ENCODE results near the gene ARHGAP29. TPM values are rescaled to one million over a fixed set of nuclear protein-coding genes. Genes with fewer than 3 reads are reported as not detected.

ARHGAP29 gene
- total RNA-seq, result 30.0 TPM

GRCh38 chr1:94237291-94238226 is at the start of gene ARHGAP29:
Gene ARHGAP29 (minus strand): TSS chr1:94237584. CDS start chr1:94231611, 5,973 bp downstream.
- peak; percentile 82 for DNase-seq (ENCODE audit: low spot score)

GRCh38 chr1:94286864-94287437 is 49.6 kb upstream of the ARHGAP29 start:
- DNase-seq (ENCODE audit: low spot score), result no peak

DNA sequence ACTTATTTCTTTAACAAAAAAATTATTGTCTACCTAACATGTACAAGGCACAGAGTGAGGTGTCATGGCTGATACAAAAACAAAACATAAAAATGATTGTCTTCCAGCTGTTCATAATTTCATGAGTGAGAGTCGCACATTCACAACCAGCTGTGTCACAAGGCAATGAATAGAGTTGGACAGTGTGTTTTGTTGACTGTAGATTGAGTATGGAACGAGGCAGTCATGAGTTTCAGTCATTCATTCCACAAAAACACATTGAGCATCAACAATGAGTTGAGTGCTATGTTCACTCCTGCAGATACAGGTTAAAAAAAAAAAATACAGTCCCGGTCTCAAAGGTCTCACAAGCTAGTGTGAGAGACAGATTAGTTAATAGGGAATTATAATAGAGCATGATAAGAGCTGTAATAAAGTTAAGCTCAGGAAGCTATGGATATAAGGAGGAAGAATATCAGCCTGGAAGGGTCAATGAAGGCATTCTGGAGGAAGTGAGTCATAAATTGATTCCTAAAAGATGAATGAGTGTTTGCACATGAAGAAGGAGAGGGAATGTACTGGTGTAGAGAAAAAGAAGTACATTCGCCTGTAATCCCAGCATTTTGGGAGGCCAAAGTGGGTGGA is 47.8 kb upstream of the ARHGAP29 start:
- no peak for DNase-seq (ENCODE audit: low spot score)

DNA sequence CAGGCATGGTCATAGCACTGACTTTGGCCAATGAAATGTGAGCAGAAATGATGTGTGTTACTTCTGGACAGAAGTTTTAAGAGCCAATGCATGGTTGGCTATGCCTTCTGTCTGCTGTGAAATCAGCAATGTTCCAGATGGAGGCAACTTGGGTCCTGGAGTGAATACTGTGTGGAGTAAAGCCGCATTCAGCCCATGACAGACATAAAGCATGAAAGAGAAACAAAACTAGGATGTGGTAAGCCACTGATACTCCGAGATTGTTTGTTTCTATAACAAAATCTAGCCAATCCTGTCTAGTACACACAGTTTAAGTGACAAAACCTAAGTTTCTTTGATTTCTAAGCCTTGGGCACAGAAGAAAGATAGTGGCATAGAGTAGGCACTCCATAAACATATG is 47.1 kb upstream of the ARHGAP29 start:
- no peak for DNase-seq (ENCODE audit: low spot score)

GRCh38 chr1:94283462-94283861 is 46.1 kb upstream of the ARHGAP29 start:
- DNase-seq (ENCODE audit: low spot score), result no peak

- DNase-seq (ENCODE audit: low spot score), result no peak
These were observed 44.8 kb upstream of the ARHGAP29 start for GRCh38 chr1:94282143-94282711.

GRCh38 chr1:94281361-94282142 is 44.2 kb upstream of the ARHGAP29 start:
- DNase-seq (ENCODE audit: low spot score), result no peak

- DNase-seq (ENCODE audit: low spot score), result no peak
These were observed 43.2 kb upstream of the ARHGAP29 start for GRCh38 chr1:94280541-94280940.

GRCh38 chr1:94279462-94279861 is 42.1 kb upstream of the ARHGAP29 start:
- DNase-seq (ENCODE audit: low spot score), result no peak

GRCh38 chr1:94279038-94279437 is 41.7 kb upstream of the ARHGAP29 start:
- DNase-seq (ENCODE audit: low spot score), result no peak

DNA sequence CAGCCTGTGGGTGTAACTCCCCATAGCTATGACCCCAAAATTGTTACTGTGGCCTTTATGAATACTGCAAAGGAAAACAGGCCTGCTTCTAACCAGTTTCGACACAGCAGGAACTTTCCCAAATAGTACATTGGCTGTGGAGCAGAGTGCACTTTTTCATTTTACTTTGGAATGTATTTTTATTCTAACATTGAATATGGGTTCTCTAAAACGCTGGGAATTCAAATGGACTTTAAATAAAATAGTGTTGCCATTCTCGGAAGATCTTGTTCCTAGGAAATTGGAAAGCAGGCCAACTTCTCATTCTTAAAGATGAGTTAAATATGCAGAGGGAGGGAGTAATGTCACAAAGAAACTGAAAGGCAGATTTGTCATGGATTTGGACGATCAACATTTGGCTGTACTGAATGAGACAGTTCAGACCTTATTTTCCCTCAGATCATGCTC is 39.6 kb upstream of the ARHGAP29 start:
- no peak for DNase-seq (ENCODE audit: low spot score)

GRCh38 chr1:94275083-94275482 is 37.7 kb upstream of the ARHGAP29 start:
- no peak for DNase-seq (ENCODE audit: low spot score)

DNA sequence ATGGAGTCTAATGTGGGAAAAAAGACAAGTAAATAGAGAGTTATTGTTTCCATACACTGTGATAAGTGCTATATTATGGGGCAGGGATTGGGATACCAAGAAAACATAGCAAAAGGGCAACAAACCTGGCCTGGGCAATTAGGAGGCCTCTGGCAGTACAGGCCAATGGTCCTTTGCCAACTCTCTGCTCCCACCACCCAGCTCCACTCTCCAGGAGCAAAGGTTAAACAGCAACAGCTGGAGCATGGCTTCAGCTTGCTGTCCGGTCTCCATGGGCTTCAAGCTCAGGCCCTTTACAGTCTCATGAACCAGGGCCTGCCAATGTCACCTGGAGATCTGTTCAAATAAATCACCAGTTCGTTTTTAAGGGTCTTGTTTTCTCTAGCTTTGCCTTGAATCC is 37.2 kb upstream of the ARHGAP29 start:
- no peak for DNase-seq (ENCODE audit: low spot score)

DNA sequence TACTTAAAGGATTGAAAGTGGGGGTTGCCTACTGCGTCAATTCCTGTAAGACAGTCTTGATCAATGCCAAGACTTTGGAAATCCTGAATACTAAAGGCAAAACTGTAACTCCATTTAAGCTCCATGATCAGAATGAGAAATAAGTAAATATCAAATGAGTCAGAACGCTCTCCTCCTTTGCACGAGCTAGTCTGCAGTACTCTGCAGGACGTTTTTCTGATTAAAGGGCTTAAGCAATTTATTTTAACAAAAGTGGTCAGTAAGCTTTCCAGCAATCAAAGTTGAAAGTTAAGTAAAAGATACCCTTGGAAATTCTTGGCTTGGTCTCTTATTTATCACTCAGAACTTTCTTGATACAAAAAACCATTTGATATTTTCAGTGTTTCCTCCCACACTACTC is 35.7 kb upstream of the ARHGAP29 start:
- DNase-seq (ENCODE audit: low spot score), result no peak

DNA sequence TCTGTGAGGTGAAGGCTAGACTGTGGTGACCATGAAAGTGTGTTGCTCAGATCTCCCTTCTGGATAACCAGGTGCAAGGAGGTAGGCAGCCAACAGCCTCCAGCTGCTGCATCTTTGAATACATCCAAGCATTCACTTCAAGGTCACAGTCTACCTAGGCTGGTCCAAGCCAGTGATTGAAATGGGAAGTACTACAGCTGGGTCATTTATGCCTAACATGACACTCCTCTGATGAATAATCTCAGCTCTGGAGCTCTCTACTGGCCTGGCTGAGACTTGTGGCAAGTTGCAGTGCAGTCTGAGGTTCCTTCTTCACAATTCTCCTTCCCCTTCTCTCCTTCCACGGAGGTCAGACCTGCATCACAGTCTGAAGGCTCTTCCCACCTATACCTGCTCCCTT is 35.0 kb upstream of the ARHGAP29 start:
- no peak for DNase-seq (ENCODE audit: low spot score)

GRCh38 chr1:94271373-94271772 is 34.0 kb upstream of the ARHGAP29 start:
- DNase-seq (ENCODE audit: low spot score), result no peak

DNA sequence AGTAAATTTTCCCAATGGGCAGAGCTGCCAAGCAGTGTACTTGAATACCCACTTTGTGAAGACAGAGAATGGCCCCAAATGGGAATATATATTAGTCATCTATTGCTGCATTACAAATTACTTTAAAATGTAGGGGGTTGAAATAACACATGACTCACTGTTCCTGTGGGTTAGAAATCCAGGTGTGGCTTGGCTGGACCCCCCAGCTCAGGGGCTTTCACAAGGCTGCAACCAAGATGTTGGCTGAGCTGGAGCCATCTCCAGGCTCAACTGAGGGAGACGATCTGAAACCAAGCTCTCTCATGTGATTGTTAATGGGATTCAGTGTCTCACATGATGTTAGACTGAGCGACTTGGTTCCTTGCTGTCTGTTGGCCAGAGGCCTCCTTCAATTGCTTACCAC is 33.4 kb upstream of the ARHGAP29 start:
- no peak for DNase-seq (ENCODE audit: low spot score)

DNA sequence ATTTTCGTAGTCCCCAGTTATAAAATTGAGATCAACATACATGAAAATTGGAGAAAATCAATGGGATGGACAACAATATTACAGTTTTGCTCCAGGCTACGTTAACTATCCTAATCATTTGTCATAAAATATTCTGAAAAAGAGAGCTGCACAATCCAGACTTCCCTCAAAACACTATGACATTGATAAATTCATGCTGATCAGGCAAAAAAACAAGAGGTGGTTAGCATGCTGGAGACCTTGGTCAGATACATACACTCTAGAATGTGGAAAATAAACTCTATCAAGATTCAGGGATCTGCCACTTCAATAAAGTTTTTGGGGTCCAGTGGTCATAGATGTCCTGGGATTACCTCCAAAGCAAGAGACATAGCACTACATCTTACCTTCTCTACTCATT is 32.5 kb upstream of the ARHGAP29 start:
- no peak for DNase-seq (ENCODE audit: low spot score)

DNA sequence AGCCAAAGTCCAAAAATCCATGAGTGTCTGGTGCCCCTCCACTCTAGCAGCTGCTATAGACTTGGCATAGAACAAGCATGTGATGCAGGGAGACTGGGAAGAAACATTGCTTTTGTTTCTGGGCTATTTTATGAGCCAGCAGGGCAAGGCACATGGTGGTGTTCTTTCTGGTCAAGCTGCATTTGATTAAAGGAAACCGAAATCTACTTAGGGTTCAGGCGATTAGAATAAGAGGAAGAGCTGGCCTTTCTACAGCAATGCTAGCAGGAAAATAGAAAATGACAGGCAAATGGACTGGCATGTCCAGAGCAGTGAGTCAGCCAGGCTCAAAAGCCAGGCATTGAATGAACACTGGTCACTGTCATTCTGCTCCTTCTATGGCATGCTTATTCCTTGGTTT is 28.5 kb upstream of the ARHGAP29 start:
- DNase-seq (ENCODE audit: low spot score), result no peak

- DNase-seq (ENCODE audit: low spot score), result no peak
These were observed 27.6 kb upstream of the ARHGAP29 start for GRCh38 chr1:94265011-94265422.

- DNase-seq (ENCODE audit: low spot score), result no peak
These were observed 23.4 kb upstream of the ARHGAP29 start for GRCh38 chr1:94260635-94261387.

All from ureter (tissue), 1 donor.